A549 (cell line): ENCODE data around the gene PLEKHA7. TPM values are rescaled to one million over a fixed set of nuclear protein-coding genes. Genes with fewer than 3 reads are reported as not detected.

Experiments used
- ATAC-seq, 2 experiments: fragments of 200-7000 bp in 1 of 2; fragments of >200 bp in 1 of 2; cut with Nextera tagmentation in 1 of 2; cut with Tn5 transposase in 1 of 2; 3 replicates each; pipeline versions ENCODE4 v1.8.0 to v1.9.1; 2018 to 2020; ENCODE audit warnings: mild to moderate bottlenecking in 1 of 2, moderate library complexity in 1 of 2
- CTCF ChIA-PET: fragments of 300-600 bp; sonication (Branson Sonifier 250); formaldehyde crosslinking; extraction: SDS; loops from one replicate; lab custom pipeline; 2021; ENCODE audit warnings: antibody characterized with exemption, inconsistent platforms; lab: Yijun Ruan, JAX
- POLR2A ChIA-PET: fragments of 350-600 bp; formaldehyde crosslinking; extraction: SDS; loops from one replicate; lab custom pipeline; 2021; ENCODE audit warnings: antibody characterized with exemption, inconsistent platforms; lab: Yijun Ruan, JAX
- DNase-seq, 2 experiments: peaks; one replicate each; pipeline versions ENCODE4 v3.0.0 to v3.0.0-alpha.2; 2011 to 2016; ENCODE audit warnings: low read depth in 1 of 2, low spot score in 1 of 2
- FAIRE-seq: peaks from 2 replicates; lab custom pipeline; 2011; peaks lifted over from hg19 to GRCh38; lab: Jason Lieb, UNC
- H3K27ac ChIP-seq, 2 experiments: fragments of >200 bp; sonication (Bioruptor Twin); formaldehyde crosslinking; 3 replicates each; pipeline ENCODE4 v1.5.1; 2016 to 2017
- H3K4me1 ChIP-seq: fragments of >200 bp; sonication (Bioruptor Twin); formaldehyde crosslinking; 3 replicates; pipeline ENCODE4 v1.6.1; 2016
- H3K4me2 ChIP-seq: fragments of >200 bp; sonication (Bioruptor Twin); formaldehyde crosslinking; 3 replicates; pipeline ENCODE4 v1.6.1; 2016
- H3K4me3 ChIP-seq: fragments of >200 bp; sonication (Bioruptor Twin); formaldehyde crosslinking; 3 replicates; pipeline ENCODE4 v1.5.1; 2016
- H3K9me3 ChIP-seq: fragments of >200 bp; sonication (Bioruptor Twin); formaldehyde crosslinking; 3 replicates; pipeline ENCODE4 v1.6.1; 2016
- BHLHE40 ChIP-seq: IDR thresholded peaks from 2 replicates; pipeline ENCODE4 v1.6.1; 2012; ENCODE audit warnings: low read depth, low read length, inconsistent platforms
- CBX2 ChIP-seq: fragments of 200-600 bp; sonication (generic); IDR thresholded peaks from 2 replicates; pipeline ENCODE4 v1.6.1; 2016; ENCODE audit warnings: low read depth, mild to moderate bottlenecking, borderline replicate concordance
- CBX8 ChIP-seq: fragments of 200-600 bp; sonication (generic); IDR thresholded peaks from 2 replicates; pipeline ENCODE4 v1.6.1; 2016
- CHD4 ChIP-seq: fragments of 200-600 bp; sonication (generic); IDR thresholded peaks from 2 replicates; pipeline ENCODE4 v1.6.1; 2016; ENCODE audit warnings: antibody characterized with exemption, mild to moderate bottlenecking, borderline replicate concordance
- EHMT2 ChIP-seq: fragments of 200-600 bp; sonication (generic); IDR thresholded peaks from 2 replicates; pipeline ENCODE4 v1.6.1; 2016; ENCODE audit warnings: antibody characterized with exemption, low read depth, mild to moderate bottlenecking, moderate library complexity
- EP300 ChIP-seq, 2 experiments: fragments of >200 bp; sonication (Bioruptor Twin); formaldehyde crosslinking; IDR thresholded peaks; 2 replicates in 1 of 2; 3 replicates in 1 of 2; pipeline ENCODE4 v1.6.1; 2016 to 2017
- HDAC2 ChIP-seq: fragments of 200-600 bp; sonication (generic); IDR thresholded peaks from 2 replicates; pipeline ENCODE4 v1.6.1; 2016
- HOXB13 ChIP-seq: fragments of 250-450 bp; sonication (Bioruptor Pico); IDR thresholded peaks from 2 replicates; pipeline ENCODE4 v1.5.0; 2020; ENCODE audit warnings: low read depth, mild to moderate bottlenecking, moderate library complexity
- HOXB5 ChIP-seq: fragments of 250-450 bp; sonication (Bioruptor Pico); IDR thresholded peaks from 2 replicates; pipeline ENCODE4 v1.5.0; 2020; ENCODE audit warnings: mild to moderate bottlenecking, moderate library complexity
- KDM5A ChIP-seq: fragments of 200-600 bp; sonication (generic); IDR thresholded peaks from 2 replicates; pipeline ENCODE4 v1.6.1; 2016; ENCODE audit warnings: antibody characterized with exemption, mild to moderate bottlenecking
- MAZ ChIP-seq: fragments of 150-350 bp; IDR thresholded peaks from 2 replicates; pipeline ENCODE4 v1.6.1; 2014; ENCODE audit warnings: antibody characterized with exemption, low read depth, low read length, borderline replicate concordance
- NFE2L2 ChIP-seq: fragments of 150-350 bp; conservative IDR thresholded peaks from 2 replicates; pipeline ENCODE4 v1.6.1; 2014; ENCODE audit warnings: low read length
- NPAS2 ChIP-seq: fragments of 250-450 bp; sonication (Bioruptor Pico); IDR thresholded peaks from 2 replicates; pipeline ENCODE4 v1.8.0; 2022; ENCODE audit warnings: mild to moderate bottlenecking, moderate library complexity, borderline replicate concordance
- PHF8 ChIP-seq: fragments of 200-600 bp; sonication (generic); IDR thresholded peaks from 2 replicates; pipeline ENCODE4 v1.6.1; 2016; ENCODE audit warnings: low read depth, mild to moderate bottlenecking, antibody characterized with exemption, moderate library complexity, borderline replicate concordance
- POLR2A ChIP-seq: IDR thresholded peaks from 2 replicates; pipeline ENCODE4 v1.6.1; 2012; ENCODE audit warnings: mild to moderate bottlenecking, low read length
- REST ChIP-seq: fragments of 200-600 bp; sonication (generic); IDR thresholded peaks from 2 replicates; pipeline ENCODE4 v1.6.1; 2016; ENCODE audit warnings: antibody characterized with exemption, mild to moderate bottlenecking, moderate library complexity
- RNF2 ChIP-seq: fragments of 200-600 bp; sonication (generic); IDR thresholded peaks from 2 replicates; pipeline ENCODE4 v1.6.1; 2016; ENCODE audit warnings: low read depth, mild to moderate bottlenecking, antibody characterized with exemption, moderate library complexity, borderline replicate concordance
- ZC3H11A ChIP-seq: fragments of 450-650 bp; IDR thresholded peaks from 2 replicates; pipeline ENCODE4 v1.6.1; 2014; ENCODE audit warnings: antibody characterized with exemption, mild to moderate bottlenecking
- WGBS: methylation state at CpG from one replicate; pipeline ENCODE4 v1.1.6; 2017; ENCODE audit errors: missing lambda C conversion rate; 5-methylcytosine and 5-hydroxymethylcytosine counted together
- polyA plus RNA-seq, 4 experiments: library from polyadenylated mRNA; depleted of rRNA in 3 of 4; stranded (reverse); fragments of >200 nt; fragmentation: RNase III in 1 of 4; extraction: RNeasy Plus Mini Kit Qiagen cat#74134 plus additional on column Dnase treatment in 1 of 4; gene quantifications; 2 replicates in 3 of 4; 3 replicates in 1 of 4; pipeline ENCODE4 v1.2.3, GENCODE V29; 2011 to 2017
- TF ChIP-seq, protein P1 (sequence below): fragments of 450-650 bp; IDR thresholded peaks from 2 replicates; pipeline ENCODE4 v1.6.1; 2014; ENCODE audit warnings: antibody characterized with exemption
- TF ChIP-seq, protein P2 (sequence below): IDR thresholded peaks from 2 replicates; pipeline ENCODE4 v1.6.1; 2012; ENCODE audit warnings: low read depth, borderline replicate concordance
- TF ChIP-seq, protein P3 (sequence below): fragments of >200 bp; sonication (Bioruptor Twin); formaldehyde crosslinking; IDR thresholded peaks from 2 replicates; pipeline ENCODE4 v1.6.1; 2016

PLEKHA7 gene
- polyA plus RNA-seq, 2 of the 4 experiments (the other 2 are of a cell fraction), result 8.7 to 13.8 TPM

DNA sequence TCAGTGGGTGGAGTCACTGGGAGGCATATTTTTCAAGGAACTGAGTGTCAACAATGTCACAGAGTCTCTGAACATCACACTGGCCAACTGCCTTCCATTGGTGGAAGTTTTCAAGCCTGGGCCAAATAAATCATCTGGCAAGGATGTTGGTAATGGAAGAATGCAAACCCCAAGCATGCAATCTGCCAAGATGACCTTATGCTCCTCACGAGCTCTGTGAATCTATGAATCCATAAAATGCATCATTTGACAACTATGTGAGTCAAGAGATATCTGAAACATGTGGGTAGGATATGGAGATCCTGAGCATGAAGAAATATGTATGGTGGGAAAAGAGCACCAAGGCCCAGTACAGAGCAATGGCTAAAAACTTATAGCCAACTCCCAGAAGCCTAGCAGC lies 122.2 kb downstream of the PLEKHA7 start:
- FAIRE-seq (no peak), DNase-seq (no peak), ATAC-seq (no peak; a peak in 1 of 6 replicates)
- Histone ChIP-seq H3K27ac (no peak overlapping the region), H3K9me3 (peaks cover 17% of the 10 kb centered on the region; the same call in 2 of the 3 replicates), H3K4me3 (no peak overlapping the region), H3K4me1 (no peaks in the 10 kb centered on the region), H3K4me2 (no peak overlapping the region)
- WGBS, result 25% methylated on average over 1 of the region's 1 CpG
- POLR2A ChIA-PET, result interaction anchor here (0.6 kb wide), 1 partner anchor 81 kb away, joined by 4 read pairs; no protein-coding TSS in a partner anchor
- CTCF ChIA-PET, result interaction anchor here (1.9 kb wide), 1 partner anchor 72 kb away, joined by 5 read pairs; no protein-coding TSS in a partner anchor
- TF ChIP-seq HOXB13, result no peak
- TF ChIP-seq EHMT2, result no peak
- no peak for TF ChIP-seq HDAC2
- no peak for TF ChIP-seq RNF2
- no peak for TF ChIP-seq ZC3H11A
- TF ChIP-seq KDM5A, result no peak
- TF ChIP-seq, protein P1, sequence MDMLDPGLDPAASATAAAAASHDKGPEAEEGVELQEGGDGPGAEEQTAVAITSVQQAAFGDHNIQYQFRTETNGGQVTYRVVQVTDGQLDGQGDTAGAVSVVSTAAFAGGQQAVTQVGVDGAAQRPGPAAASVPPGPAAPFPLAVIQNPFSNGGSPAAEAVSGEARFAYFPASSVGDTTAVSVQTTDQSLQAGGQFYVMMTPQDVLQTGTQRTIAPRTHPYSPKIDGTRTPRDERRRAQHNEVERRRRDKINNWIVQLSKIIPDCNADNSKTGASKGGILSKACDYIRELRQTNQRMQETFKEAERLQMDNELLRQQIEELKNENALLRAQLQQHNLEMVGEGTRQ, result no peak
- TF ChIP-seq, protein P2, sequence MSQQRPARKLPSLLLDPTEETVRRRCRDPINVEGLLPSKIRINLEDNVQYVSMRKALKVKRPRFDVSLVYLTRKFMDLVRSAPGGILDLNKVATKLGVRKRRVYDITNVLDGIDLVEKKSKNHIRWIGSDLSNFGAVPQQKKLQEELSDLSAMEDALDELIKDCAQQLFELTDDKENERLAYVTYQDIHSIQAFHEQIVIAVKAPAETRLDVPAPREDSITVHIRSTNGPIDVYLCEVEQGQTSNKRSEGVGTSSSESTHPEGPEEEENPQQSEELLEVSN, result no peak
- no peak for TF ChIP-seq CHD4
- TF ChIP-seq CBX2, result no peak
- TF ChIP-seq NPAS2 (CRISPR knock-in tag), result no peak
- TF ChIP-seq, protein P3, sequence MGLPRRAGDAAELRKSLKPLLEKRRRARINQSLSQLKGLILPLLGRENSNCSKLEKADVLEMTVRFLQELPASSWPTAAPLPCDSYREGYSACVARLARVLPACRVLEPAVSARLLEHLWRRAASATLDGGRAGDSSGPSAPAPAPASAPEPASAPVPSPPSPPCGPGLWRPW, result no peak
- no peak for TF ChIP-seq PHF8
- no peak for TF ChIP-seq HOXB5 (CRISPR knock-in tag)
- TF ChIP-seq NFE2L2, result no peak
- no peak for TF ChIP-seq MAZ

DNA sequence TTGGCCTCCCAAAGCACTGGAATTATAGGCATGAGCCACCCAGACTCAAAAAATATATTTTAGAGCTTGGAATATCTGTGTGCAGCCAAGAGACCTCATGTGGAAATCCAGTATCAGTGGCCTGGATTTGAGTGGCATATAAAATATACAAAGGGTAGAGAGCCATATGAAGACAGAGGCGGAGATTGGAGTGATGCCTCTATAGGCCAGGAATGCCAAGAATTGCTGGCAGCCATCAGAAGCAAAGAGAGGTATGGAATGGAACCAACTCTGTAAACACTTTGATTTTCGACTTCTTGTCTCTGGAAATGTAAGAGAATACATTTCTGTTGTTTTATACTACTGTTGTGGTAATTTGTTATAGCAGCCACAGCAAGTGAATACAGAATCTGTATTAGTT lies 123.0 kb downstream of the PLEKHA7 start:
- Histone ChIP-seq H3K4me2 (no peak overlapping the region), H3K27ac (no peak overlapping the region), H3K9me3 (peaks cover 17% of the 10 kb centered on the region; the same call in 2 of the 3 replicates), H3K4me3 (no peak overlapping the region), H3K4me1 (no peaks in the 10 kb centered on the region)
- FAIRE-seq (no peak), ATAC-seq (no peak), DNase-seq (no peak)
- TF ChIP-seq PHF8 (no peak), CHD4 (no peak), REST (no peak), POLR2A (no peak), BHLHE40 (no peak), HDAC2 (no peak), KDM5A (no peak), EP300 (IDR thresholded peaks at IDR 0.05) (no peak), NFE2L2 (no peak), CBX8 (no peak)
- TF ChIP-seq, protein P2, result no peak
- WGBS, result 75% methylated on average over 2 of the region's 2 CpGs
- ChIA-PET POLR2A (no interaction called here), CTCF (interaction anchor here (1.0 to 1.9 kb wide), 2 partner anchors 71 to 172 kb away, joined by 5 read pairs; no protein-coding TSS in a partner anchor)
